Esophagus muscularis mucosa (tissue), 3 donors: ENCODE results near the gene NAIF1.

Experiments used
- CTCF ChIP-seq, 3 experiments: fragments of 200-600 bp in 2 of 3; fragments of 450-650 bp in 1 of 3; sonication (generic) in 2 of 3; IDR thresholded peaks; one replicate each; pipeline ENCODE4 v1.5.1; 2017 to 2019; ENCODE audit warnings: antibody characterized with exemption in 3 of 3, mild to moderate bottlenecking in 2 of 3, moderate library complexity in 1 of 3
- EP300 ChIP-seq: sonication (generic); formaldehyde crosslinking; IDR thresholded peaks from one replicate; pipeline ENCODE4 v1.6.1; 2017; ENCODE audit warnings: antibody characterized with exemption

- TF ChIP-seq CTCF (IDR thresholded peaks at IDR 0.05) (no peak), EP300 (no peak)
Measured at GRCh38 chr9:128092199-128092977, 25.3 kb upstream of the NAIF1 start.
